GM21360 (cell line): Measurements from ENCODE around the gene CCDC124.

ENCODE experiments used
- ATAC-seq: cut with Tn5 transposase; IDR thresholded peaks from one replicate; pipeline ENCODE4 v1.9.1; 2021; ENCODE audit warnings: mild to moderate bottlenecking, moderate library complexity; ENCODE audit not compliant: unreplicated experiment

The CCDC124 gene

GRCh38 chr19:17951990-17952976 is 19.5 kb downstream of the CCDC124 start:
- no peak for ATAC-seq

- no peak for ATAC-seq
These were observed 20.5 kb downstream of the CCDC124 start for GRCh38 chr19:17953316-17953801.

GRCh38 chr19:17953869-17954268 is 21.1 kb downstream of the CCDC124 start:
- ATAC-seq: no peak

- no peak for ATAC-seq
These were observed 21.6 kb downstream of the CCDC124 start for GRCh38 chr19:17954401-17954800.

GRCh38 chr19:17957149-17957849 is 24.5 kb downstream of the CCDC124 start:
- ATAC-seq: no peak

GRCh38 chr19:17957885-17958284 is 25.1 kb downstream of the CCDC124 start:
- no peak for ATAC-seq

- no peak for ATAC-seq
These were observed 31.3 kb downstream of the CCDC124 start for GRCh38 chr19:17963936-17964691.

GRCh38 chr19:17965370-17966128 is 32.7 kb downstream of the CCDC124 start:
- no peak for ATAC-seq

GRCh38 chr19:17966129-17966483 is 33.3 kb downstream of the CCDC124 start:
- ATAC-seq: no peak

- no peak for ATAC-seq
These were observed 33.9 kb downstream of the CCDC124 start, which contains the start of gene KCNN1 for GRCh38 chr19:17966550-17967256. Gene KCNN1 (plus strand): TSS chr19:17967107. CDS start chr19:17973889, 6,782 bp downstream.

- no peak for ATAC-seq
These were observed 34.6 kb downstream of the CCDC124 start for GRCh38 chr19:17967257-17968051.

- ATAC-seq: no peak
These were observed 35.5 kb downstream of the CCDC124 start for GRCh38 chr19:17968362-17968761.

- no peak for ATAC-seq
These were observed 36.4 kb downstream of the CCDC124 start for GRCh38 chr19:17969096-17969792.

- ATAC-seq: no peak
These were observed 39.4 kb downstream of the CCDC124 start for GRCh38 chr19:17972230-17972629.

- no peak for ATAC-seq
These were observed 40.9 kb downstream of the CCDC124 start for GRCh38 chr19:17973759-17974158.

- ATAC-seq: no peak
These were observed 41.7 kb downstream of the CCDC124 start for GRCh38 chr19:17974551-17974950.

- ATAC-seq: no peak
These were observed 42.2 kb downstream of the CCDC124 start for GRCh38 chr19:17975032-17975431.

- no peak for ATAC-seq
These were observed 44.2 kb downstream of the CCDC124 start for GRCh38 chr19:17977021-17977420.
